ENCODE data around the gene WDFY1.

DNA sequence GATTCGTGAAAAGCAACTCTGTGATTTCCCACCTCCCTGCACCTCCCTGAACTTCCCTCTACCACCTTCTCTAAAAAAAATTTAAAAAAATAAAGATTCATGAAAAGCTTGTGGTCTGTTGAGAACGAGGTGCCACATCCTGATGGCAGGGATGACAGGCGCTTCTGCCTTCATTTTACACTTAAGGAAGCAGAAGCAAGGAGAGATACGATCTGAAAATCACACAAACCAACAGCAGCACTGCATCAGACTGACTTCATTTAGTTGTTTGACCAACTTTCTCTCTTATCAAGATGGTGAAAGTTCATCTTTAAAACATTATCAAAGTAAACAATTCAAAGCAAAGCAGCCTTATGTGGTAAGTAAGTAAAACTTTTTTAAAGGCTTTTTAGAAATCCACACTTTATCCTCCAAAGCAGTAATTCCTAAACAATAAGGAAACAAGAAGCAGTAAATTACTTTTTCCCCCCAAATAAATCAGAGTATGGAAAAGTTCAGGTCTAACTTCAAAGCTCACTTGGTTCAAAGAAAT lies 15.5 kb downstream of the WDFY1 start:
- TF ChIP-seq, protein P1, sequence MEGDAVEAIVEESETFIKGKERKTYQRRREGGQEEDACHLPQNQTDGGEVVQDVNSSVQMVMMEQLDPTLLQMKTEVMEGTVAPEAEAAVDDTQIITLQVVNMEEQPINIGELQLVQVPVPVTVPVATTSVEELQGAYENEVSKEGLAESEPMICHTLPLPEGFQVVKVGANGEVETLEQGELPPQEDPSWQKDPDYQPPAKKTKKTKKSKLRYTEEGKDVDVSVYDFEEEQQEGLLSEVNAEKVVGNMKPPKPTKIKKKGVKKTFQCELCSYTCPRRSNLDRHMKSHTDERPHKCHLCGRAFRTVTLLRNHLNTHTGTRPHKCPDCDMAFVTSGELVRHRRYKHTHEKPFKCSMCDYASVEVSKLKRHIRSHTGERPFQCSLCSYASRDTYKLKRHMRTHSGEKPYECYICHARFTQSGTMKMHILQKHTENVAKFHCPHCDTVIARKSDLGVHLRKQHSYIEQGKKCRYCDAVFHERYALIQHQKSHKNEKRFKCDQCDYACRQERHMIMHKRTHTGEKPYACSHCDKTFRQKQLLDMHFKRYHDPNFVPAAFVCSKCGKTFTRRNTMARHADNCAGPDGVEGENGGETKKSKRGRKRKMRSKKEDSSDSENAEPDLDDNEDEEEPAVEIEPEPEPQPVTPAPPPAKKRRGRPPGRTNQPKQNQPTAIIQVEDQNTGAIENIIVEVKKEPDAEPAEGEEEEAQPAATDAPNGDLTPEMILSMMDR (IDR thresholded peaks at IDR 0.05; ENCODE audit: low read depth, low read length) = no peak
- no peak for TF ChIP-seq POLR2A (IDR thresholded peaks at IDR 0.05; ENCODE audit: extremely low read depth, insufficient read length)
- TF ChIP-seq, protein P2, sequence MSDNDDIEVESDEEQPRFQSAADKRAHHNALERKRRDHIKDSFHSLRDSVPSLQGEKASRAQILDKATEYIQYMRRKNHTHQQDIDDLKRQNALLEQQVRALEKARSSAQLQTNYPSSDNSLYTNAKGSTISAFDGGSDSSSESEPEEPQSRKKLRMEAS (IDR thresholded peaks at IDR 0.05; ENCODE audit: low read depth, low read length) = no peak

All from NB4 (cell line).